ENCODE results near the gene PRKACA. TPM values are rescaled to one million over a fixed set of nuclear protein-coding genes. Genes with fewer than 3 reads are reported as not detected.

The PRKACA gene
- total RNA-seq (2014; rRNA removed; shearing (Covaris generic)) (37.4 and 67.8 TPM in 2 replicates), polyA plus RNA-seq (2016; fragmentation: Nextera tagmentation; extraction: Ambion mirVana) (4.6 and 5.3 TPM in 2 replicates)

DNA sequence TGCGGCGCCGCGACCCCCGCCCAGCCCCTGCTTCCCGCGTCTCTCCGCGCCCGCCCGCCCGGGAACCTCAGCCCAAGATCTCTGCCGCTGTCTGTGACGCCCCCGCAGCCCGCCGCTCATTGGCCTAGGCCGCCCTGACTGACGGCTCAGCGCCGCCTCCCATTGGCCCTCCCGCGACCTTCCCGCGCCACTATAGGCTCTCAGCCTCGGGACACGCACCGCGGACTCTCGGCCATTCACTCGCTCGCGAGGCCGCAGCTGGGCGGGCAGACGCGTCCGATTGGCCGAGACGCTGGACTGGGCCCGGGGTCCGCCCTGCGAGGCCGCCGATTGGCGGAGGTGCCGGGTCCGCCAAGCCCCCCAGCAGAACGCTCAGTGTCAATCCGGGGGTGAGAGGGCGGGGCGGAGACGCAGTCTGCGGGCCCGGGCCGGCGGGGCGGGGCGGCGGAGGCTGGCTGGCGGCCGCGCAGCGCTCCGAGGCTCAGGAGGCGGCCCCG, at the start of gene PRKACA:
PRKACA (minus strand) TSS at position 95 of the 497 bp plus-strand sequence. CDS start 215 bp downstream, outside the sequence.
- Histone ChIP-seq H4K20me1 (ENCODE audit: insufficient read depth) (no peaks in the 10 kb centered on the region), H3K27me3 (replicated peaks; ENCODE audit: insufficient read depth) (no peaks in the 10 kb centered on the region), H3K9me3 (ENCODE audit: low read depth) (no peaks in the 10 kb centered on the region), H3K27ac (peak within 1 kb of the TSS; percentile 94), H3K9me2 (ENCODE audit: insufficient read depth) (no peaks in the 10 kb centered on the region), H2AFZ (peak within 1 kb of the TSS; percentile 83), H3F3A (ENCODE audit: insufficient read depth) (peaks cover 12% of the 10 kb centered on the region), H3K36me3 (ENCODE audit: low read depth) (no peaks in the 10 kb centered on the region), H3K9ac (peak within 1 kb of the TSS; percentile 87), H3K4me1 (ENCODE audit: insufficient read depth) (peaks cover 36% of the 10 kb centered on the region), H3K79me2 (ENCODE audit: insufficient read depth) (peaks cover 46% of the 10 kb centered on the region), H3K4me2 (ENCODE audit: unreplicated experiment) (peak within 1 kb of the TSS; percentile 94), H3K4me3 (peak within 1 kb of the TSS; percentile 93)
- DNase-seq, result peak; percentile 100
- TF ChIP-seq EZH2 (IDR thresholded peaks at IDR 0.05; ENCODE audit: insufficient read depth, poor library complexity, severe bottlenecking), result no peak
- TF ChIP-seq EZH2phosphoT487 (IDR thresholded peaks at IDR 0.05; ENCODE audit: insufficient read depth, low read depth), result no peak
- in situ Hi-C loops (cut with MboI), result no loop called here
- 0 to 2% methylated on average over 31 to 61 of the region's 67 CpGs for WGBS, 2 experiments (ENCODE audit: low coverage in 1 of 2, low lambda C conversion rate in 2 of 2, missing lambda C conversion rate in 2 of 2)

GRCh38 chr19:14166999-14167575, 49.5 kb upstream of the PRKACA start:
- in situ Hi-C loops (cut with MboI), result no loop called here
- 84 to 100% methylated on average over 6 to 12 of the region's 12 CpGs for WGBS, 2 experiments (ENCODE audit: low coverage in 1 of 2, low lambda C conversion rate in 2 of 2, missing lambda C conversion rate in 2 of 2)

GRCh38 chr19:14165990-14166830, 48.6 kb upstream of the PRKACA start:
- Histone ChIP-seq H3F3A (ENCODE audit: insufficient read depth) (no peaks in the 10 kb centered on the region), H3K27me3 (replicated peaks; ENCODE audit: insufficient read depth) (no peaks in the 10 kb centered on the region), H3K79me2 (ENCODE audit: insufficient read depth) (no peaks in the 10 kb centered on the region), H3K9me3 (ENCODE audit: low read depth) (no peaks in the 10 kb centered on the region), H3K27ac (no peak overlapping the region), H3K4me2 (ENCODE audit: unreplicated experiment) (no peak overlapping the region), H3K9ac (no peak overlapping the region), H2AFZ (no peak overlapping the region), H3K36me3 (ENCODE audit: low read depth) (no peaks in the 10 kb centered on the region), H3K9me2 (ENCODE audit: insufficient read depth) (no peaks in the 10 kb centered on the region), H4K20me1 (ENCODE audit: insufficient read depth) (no peaks in the 10 kb centered on the region), H3K4me3 (no peak overlapping the region), H3K4me1 (ENCODE audit: insufficient read depth) (no peaks in the 10 kb centered on the region)
- 91% methylated on average over 20 of the region's 20 CpGs for WGBS, 2 experiments (ENCODE audit: low coverage in 1 of 2, low lambda C conversion rate in 2 of 2, missing lambda C conversion rate in 2 of 2)
- no peak for TF ChIP-seq EZH2phosphoT487 (IDR thresholded peaks at IDR 0.05; ENCODE audit: insufficient read depth, low read depth)
- no peak for TF ChIP-seq EZH2 (IDR thresholded peaks at IDR 0.05; ENCODE audit: insufficient read depth, poor library complexity, severe bottlenecking)
- in situ Hi-C loops (cut with MboI), result no loop called here
- DNase-seq, result no peak

More at GRCh38 chr19:14166999-14167575, 49.5 kb upstream of the PRKACA start:
- H3F3A ChIP-seq (ENCODE audit: insufficient read depth), result no peaks in the 10 kb centered on the region
- H3K36me3 ChIP-seq (ENCODE audit: low read depth), result no peaks in the 10 kb centered on the region
- H3K4me1 ChIP-seq (ENCODE audit: insufficient read depth), result no peaks in the 10 kb centered on the region
- no peak for DNase-seq
- TF ChIP-seq EZH2 (IDR thresholded peaks at IDR 0.05; ENCODE audit: insufficient read depth, poor library complexity, severe bottlenecking), result no peak
- no peak for TF ChIP-seq EZH2phosphoT487 (IDR thresholded peaks at IDR 0.05; ENCODE audit: insufficient read depth, low read depth)
- H3K9me3 ChIP-seq (ENCODE audit: low read depth), result no peaks in the 10 kb centered on the region
- no peaks in the 10 kb centered on the region for H3K79me2 ChIP-seq (ENCODE audit: insufficient read depth)
- no peak overlapping the region for H3K4me3 ChIP-seq
- no peak overlapping the region for H3K9ac ChIP-seq
- no peak overlapping the region for H2AFZ ChIP-seq
- no peak overlapping the region for H3K4me2 ChIP-seq (ENCODE audit: unreplicated experiment)
- H4K20me1 ChIP-seq (ENCODE audit: insufficient read depth), result no peaks in the 10 kb centered on the region
- H3K27ac ChIP-seq, result no peak overlapping the region
- no peaks in the 10 kb centered on the region for H3K27me3 ChIP-seq (replicated peaks; ENCODE audit: insufficient read depth)
- no peaks in the 10 kb centered on the region for H3K9me2 ChIP-seq (ENCODE audit: insufficient read depth)

DNA sequence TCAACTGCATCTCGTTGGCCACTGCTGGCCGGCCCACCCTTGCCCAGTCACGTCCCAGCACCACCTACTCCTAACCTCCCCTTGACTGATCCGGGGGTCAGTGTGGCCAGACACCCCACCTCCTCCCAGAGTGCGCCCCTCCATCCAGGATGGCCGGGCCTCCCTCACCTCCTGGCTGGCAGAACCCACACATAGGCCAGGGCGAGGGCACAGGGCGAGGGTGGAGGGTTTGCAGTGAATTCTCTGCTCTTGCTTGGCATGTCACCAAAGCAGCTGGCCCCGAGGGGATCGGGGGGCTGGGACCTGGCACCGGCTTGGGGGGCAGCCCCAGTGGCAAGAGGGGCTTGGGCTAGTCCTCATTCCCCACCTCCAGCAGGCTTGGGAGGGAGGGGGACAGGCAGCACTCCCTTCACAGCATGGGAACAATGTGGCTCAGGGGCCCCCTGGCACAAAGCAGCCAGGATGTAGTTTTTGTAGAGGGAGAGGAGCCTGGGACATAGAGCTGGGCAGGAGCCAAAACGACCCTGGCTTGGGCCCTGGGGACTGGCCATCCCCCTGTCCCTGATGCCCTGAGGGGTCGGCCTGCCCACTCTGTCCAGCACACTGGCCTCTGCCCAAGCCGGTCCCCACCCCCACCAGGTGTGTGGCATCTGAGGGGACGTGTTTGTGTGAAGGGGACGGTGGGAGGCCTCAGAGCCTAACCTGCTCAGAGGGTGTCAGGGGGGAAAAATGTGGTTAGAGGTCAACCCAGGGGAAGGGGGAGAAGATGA, 47.3 kb upstream of the PRKACA start:
- no peaks in the 10 kb centered on the region for H3K27me3 ChIP-seq (replicated peaks; ENCODE audit: insufficient read depth)
- DNase-seq, result no peak
- no peaks in the 10 kb centered on the region for H3K9me2 ChIP-seq (ENCODE audit: insufficient read depth)
- no peaks in the 10 kb centered on the region for H3K4me1 ChIP-seq (ENCODE audit: insufficient read depth)
- 74 to 75% methylated on average over 12 to 15 of the region's 16 CpGs for WGBS, 2 experiments (ENCODE audit: low coverage in 1 of 2, low lambda C conversion rate in 2 of 2, missing lambda C conversion rate in 2 of 2)
- in situ Hi-C loops (cut with MboI), result no loop called here
- H2AFZ ChIP-seq, result no peak overlapping the region
- no peak overlapping the region for H3K4me3 ChIP-seq
- TF ChIP-seq EZH2phosphoT487 (IDR thresholded peaks at IDR 0.05; ENCODE audit: insufficient read depth, low read depth), result no peak
- TF ChIP-seq EZH2 (IDR thresholded peaks at IDR 0.05; ENCODE audit: insufficient read depth, poor library complexity, severe bottlenecking), result no peak
- H3K27ac ChIP-seq, result no peak overlapping the region
- H3K79me2 ChIP-seq (ENCODE audit: insufficient read depth), result no peaks in the 10 kb centered on the region
- no peaks in the 10 kb centered on the region for H3K9me3 ChIP-seq (ENCODE audit: low read depth)
- no peaks in the 10 kb centered on the region for H4K20me1 ChIP-seq (ENCODE audit: insufficient read depth)
- no peaks in the 10 kb centered on the region for H3K36me3 ChIP-seq (ENCODE audit: low read depth)
- no peaks in the 10 kb centered on the region for H3F3A ChIP-seq (ENCODE audit: insufficient read depth)
- no peak overlapping the region for H3K9ac ChIP-seq
- no peak overlapping the region for H3K4me2 ChIP-seq (ENCODE audit: unreplicated experiment)

Measured in GM23248 (cell line).